Measurements from ENCODE around the gene TEAD1.

TEAD1 gene

GRCh38 chr11:12993626-12994025 lies 319.4 kb downstream of the TEAD1 start:
- no peak for TF ChIP-seq FOXP2 (optimal IDR thresholded peaks at IDR 0.05; ENCODE audit: borderline replicate concordance, extremely low read depth, extremely low read length, insufficient read depth)
- TF ChIP-seq REST (IDR thresholded peaks at IDR 0.05; ENCODE audit: insufficient read depth in 1 of 2, low read depth in 2 of 2, low read length in 2 of 2): no peak
- TF ChIP-seq SIN3A (IDR thresholded peaks at IDR 0.05; ENCODE audit: borderline replicate concordance, insufficient read depth, low read length): no peak
- no peak for TF ChIP-seq POLR2AphosphoS5 (IDR thresholded peaks at IDR 0.05; ENCODE audit: low read depth, low read length)
- no peak for TF ChIP-seq TAF1 (IDR thresholded peaks at IDR 0.05; ENCODE audit: borderline replicate concordance, insufficient read depth, low read length)
